Measurements from ENCODE around the gene MYOM1.

MYOM1 gene

DNA sequence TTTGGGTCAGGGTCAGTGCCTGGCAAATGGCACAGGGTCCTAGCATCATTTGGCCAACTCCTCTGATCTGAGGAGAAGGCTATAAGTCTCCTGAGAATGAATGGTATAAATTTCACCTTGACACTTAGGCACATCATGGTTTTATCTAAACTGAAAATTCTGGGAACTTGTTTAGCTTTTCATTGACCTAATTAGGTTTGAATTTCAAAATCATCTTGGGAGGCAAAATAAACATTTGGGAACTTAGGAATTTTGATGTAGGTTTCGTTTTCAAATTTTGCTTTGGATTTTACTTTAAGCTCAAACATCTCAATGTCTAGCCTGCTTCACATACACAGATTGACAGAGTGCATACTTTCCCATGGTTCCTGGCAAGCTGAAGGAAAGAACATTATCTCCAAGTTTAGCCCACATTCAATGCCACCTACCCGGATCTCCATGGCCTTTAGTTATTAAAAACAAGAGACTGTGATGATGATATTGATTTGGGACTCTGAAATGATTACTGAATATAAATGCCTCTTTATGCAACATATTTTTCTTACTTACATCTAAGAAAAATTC, 44.5 kb downstream of the MYOM1 start:
- no peak overlapping the region for H3K4me3 ChIP-seq (replicated peaks; ENCODE audit: low read depth, low read length)
- DNase-seq (ENCODE audit: extremely low read depth, insufficient read length), result no peak
- H3K36me3 ChIP-seq (ENCODE audit: control insufficient read depth, insufficient read depth, low read length), result no peaks in the 10 kb centered on the region
- no peaks in the 10 kb centered on the region for H3K27me3 ChIP-seq (replicated peaks; ENCODE audit: control insufficient read depth, insufficient read depth, low read length)
- TF ChIP-seq CTCF (IDR thresholded peaks at IDR 0.05; ENCODE audit: insufficient read depth, low read length, poor library complexity, severe bottlenecking), result no peak

DNA sequence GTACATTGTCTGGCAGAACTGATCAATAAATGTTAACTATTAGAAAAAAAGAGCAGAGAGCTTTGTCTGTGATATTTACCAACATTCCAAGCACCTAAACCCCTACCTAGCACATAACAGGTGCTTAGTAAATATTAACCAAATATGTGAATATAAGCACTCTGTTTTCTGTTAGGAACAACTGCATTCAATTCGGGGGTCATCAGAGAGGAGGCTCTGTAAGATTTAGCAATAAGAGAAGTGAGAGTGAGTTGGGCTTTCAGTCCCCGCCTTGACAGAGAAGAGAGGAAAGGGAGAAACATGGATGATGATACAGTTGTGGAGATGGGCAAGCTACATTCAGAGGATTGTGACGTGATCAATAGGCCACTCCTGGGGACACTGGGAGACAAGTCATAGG, 47.7 kb downstream of the MYOM1 start:
- Histone ChIP-seq H3K27me3 (replicated peaks; ENCODE audit: control insufficient read depth, insufficient read depth, low read length) (no peaks in the 10 kb centered on the region), H3K4me3 (replicated peaks; ENCODE audit: low read depth, low read length) (no peak overlapping the region), H3K36me3 (ENCODE audit: control insufficient read depth, insufficient read depth, low read length) (no peaks in the 10 kb centered on the region)
- TF ChIP-seq CTCF (IDR thresholded peaks at IDR 0.05; ENCODE audit: insufficient read depth, low read length, poor library complexity, severe bottlenecking), result no peak
- DNase-seq (ENCODE audit: extremely low read depth, insufficient read length), result no peak

DNA sequence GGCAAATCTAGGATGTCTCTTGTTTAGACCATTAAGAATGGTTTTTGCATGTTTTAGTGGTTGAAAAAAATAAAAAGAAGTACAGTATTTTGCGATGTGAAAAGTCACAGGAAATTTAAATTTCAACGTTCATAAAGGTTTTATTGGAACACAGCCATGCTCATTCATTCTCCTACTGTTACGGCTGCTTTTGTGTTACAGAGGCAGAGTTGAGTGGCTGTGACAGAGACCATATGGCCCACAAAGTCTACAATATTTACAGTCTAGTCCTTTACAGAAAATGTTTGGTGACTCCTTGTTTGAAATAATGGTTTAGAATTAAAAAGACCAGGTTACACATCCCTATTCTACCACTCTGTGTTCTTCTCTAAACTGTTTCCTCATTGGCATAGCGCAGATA, 48.1 kb downstream of the MYOM1 start:
- H3K27me3 ChIP-seq (replicated peaks; ENCODE audit: control insufficient read depth, insufficient read depth, low read length), result no peaks in the 10 kb centered on the region
- H3K4me3 ChIP-seq (replicated peaks; ENCODE audit: low read depth, low read length), result no peak overlapping the region
- TF ChIP-seq CTCF (IDR thresholded peaks at IDR 0.05; ENCODE audit: insufficient read depth, low read length, poor library complexity, severe bottlenecking), result no peak
- H3K36me3 ChIP-seq (ENCODE audit: control insufficient read depth, insufficient read depth, low read length), result no peaks in the 10 kb centered on the region
- DNase-seq (ENCODE audit: extremely low read depth, insufficient read length), result no peak

- no peak for TF ChIP-seq CTCF (IDR thresholded peaks at IDR 0.05; ENCODE audit: insufficient read depth, low read length, poor library complexity, severe bottlenecking)
- H3K27me3 ChIP-seq (replicated peaks; ENCODE audit: control insufficient read depth, insufficient read depth, low read length), result no peaks in the 10 kb centered on the region
- H3K4me3 ChIP-seq (replicated peaks; ENCODE audit: low read depth, low read length), result no peak overlapping the region
- no peaks in the 10 kb centered on the region for H3K36me3 ChIP-seq (ENCODE audit: control insufficient read depth, insufficient read depth, low read length)
- no peak for DNase-seq (ENCODE audit: extremely low read depth, insufficient read length)
These were observed 49.2 kb downstream of the MYOM1 start for GRCh38 chr18:3170441-3171161.

GRCh38 chr18:3164381-3164780, 55.4 kb downstream of the MYOM1 start:
- no peak for TF ChIP-seq CTCF (IDR thresholded peaks at IDR 0.05; ENCODE audit: insufficient read depth, low read length, poor library complexity, severe bottlenecking)
- no peak overlapping the region for H3K4me3 ChIP-seq (replicated peaks; ENCODE audit: low read depth, low read length)
- no peaks in the 10 kb centered on the region for H3K27me3 ChIP-seq (replicated peaks; ENCODE audit: control insufficient read depth, insufficient read depth, low read length)
- no peak for DNase-seq (ENCODE audit: extremely low read depth, insufficient read length)
- H3K36me3 ChIP-seq (ENCODE audit: control insufficient read depth, insufficient read depth, low read length), result no peaks in the 10 kb centered on the region
